ENCODE results near the gene ADCY2.

Gene ADCY2

DNA sequence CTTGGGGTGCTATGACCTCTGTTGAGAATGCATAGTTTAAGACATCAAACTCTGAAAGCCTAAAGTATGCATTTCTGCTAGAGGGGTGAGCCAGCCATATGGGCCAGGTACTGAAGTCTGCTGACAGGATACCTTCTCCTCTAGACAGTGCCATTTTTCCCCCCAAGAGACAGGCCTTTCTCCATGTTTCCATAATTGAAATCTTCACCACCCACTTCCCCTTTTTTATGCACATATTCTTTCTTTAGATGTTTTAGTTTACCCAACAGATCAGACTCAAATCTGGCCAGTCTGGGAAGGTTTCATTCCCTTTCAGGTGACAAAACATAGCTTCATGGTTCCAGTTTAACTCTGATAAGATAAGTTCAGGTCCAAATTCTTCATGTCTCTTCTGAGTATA, 212.8 kb downstream of the ADCY2 start (continued):
- TF ChIP-seq CSRNP3 (CRISPR knock-in tag; IDR thresholded peaks at IDR 0.05), result no peak
- no peak for TF ChIP-seq OSR1 (CRISPR knock-in tag; IDR thresholded peaks at IDR 0.05)
- TF ChIP-seq CREB5 (CRISPR knock-in tag; IDR thresholded peaks at IDR 0.05; ENCODE audit: low read depth), result no peak

DNA sequence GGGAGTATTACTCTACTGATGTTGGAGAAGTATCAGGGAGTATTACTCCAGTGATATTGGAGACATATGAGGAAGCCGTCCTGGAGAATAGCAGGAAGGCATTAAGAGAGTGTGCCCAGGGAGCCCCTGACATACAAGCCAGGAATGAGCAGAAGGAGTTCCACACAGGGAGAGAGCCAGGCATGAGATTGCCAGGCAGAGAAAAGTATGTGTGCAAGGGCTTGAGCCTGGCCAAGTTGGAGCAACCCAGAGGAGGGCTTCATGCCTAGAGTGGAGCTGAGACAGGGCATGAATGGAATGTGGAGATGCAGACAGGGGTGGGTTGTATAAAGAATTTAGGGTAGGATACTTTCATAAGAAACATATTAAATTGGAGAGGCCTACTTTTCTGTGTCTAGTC, 213.8 kb downstream of the ADCY2 start:
- ATAC-seq, result no peak
- TF ChIP-seq ZFP3 (CRISPR knock-in tag; IDR thresholded peaks at IDR 0.05), result no peak
- TF ChIP-seq OSR1 (CRISPR knock-in tag; IDR thresholded peaks at IDR 0.05), result no peak
- no peak for TF ChIP-seq TCF4 (CRISPR knock-in tag; IDR thresholded peaks at IDR 0.05; ENCODE audit: borderline replicate concordance)
- no peak for TF ChIP-seq ARNTL (CRISPR knock-in tag; IDR thresholded peaks at IDR 0.05; ENCODE audit: borderline replicate concordance, low read depth)

DNA sequence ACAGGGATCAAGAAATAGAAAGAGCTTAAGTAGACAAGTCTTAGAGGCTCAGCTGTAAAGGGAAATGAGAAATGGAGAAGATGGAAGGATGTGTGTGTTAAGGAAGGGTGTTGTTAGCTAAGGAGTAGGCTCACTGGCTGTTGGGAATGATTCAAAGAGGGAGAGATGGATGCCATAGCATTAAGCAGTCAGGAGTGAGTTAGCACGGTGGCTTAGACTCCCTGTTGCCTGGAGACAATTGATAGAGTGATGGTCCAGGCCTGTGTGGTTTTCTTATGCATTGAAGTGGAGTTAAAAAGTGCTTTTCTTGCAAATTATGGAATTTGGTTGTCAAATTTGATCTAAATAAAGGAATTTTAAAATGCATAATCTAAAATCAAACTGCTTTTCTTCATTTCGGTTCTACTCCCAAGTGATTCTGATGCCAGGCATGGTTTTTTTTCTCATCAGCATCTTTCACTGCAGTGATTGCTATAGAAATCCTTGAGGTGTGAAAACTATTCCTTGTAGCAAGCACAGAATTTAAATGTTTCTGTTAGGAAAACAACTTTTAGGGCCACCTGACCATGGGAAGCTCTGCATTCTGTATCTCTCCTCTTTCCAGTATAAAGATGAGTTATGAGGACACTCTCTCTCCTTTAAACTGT, 214.7 kb downstream of the ADCY2 start:
- TF ChIP-seq PPARA (CRISPR knock-in tag; IDR thresholded peaks at IDR 0.05; ENCODE audit: borderline replicate concordance) (no peak), ESRRG (CRISPR knock-in tag; IDR thresholded peaks at IDR 0.05) (no peak), ZFP3 (CRISPR knock-in tag; IDR thresholded peaks at IDR 0.05) (no peak), ZNF70 (CRISPR knock-in tag; IDR thresholded peaks at IDR 0.05) (no peak), CSRNP3 (CRISPR knock-in tag; IDR thresholded peaks at IDR 0.05) (no peak), CREB5 (CRISPR knock-in tag; IDR thresholded peaks at IDR 0.05; ENCODE audit: low read depth) (no peak), TSHZ2 (CRISPR knock-in tag; IDR thresholded peaks at IDR 0.05) (no peak), ZNF8 (CRISPR knock-in tag; IDR thresholded peaks at IDR 0.05) (no peak), GLIS3 (CRISPR knock-in tag; IDR thresholded peaks at IDR 0.05) (no peak), TCF4 (CRISPR knock-in tag; IDR thresholded peaks at IDR 0.05; ENCODE audit: borderline replicate concordance) (no peak), OSR1 (CRISPR knock-in tag; IDR thresholded peaks at IDR 0.05) (no peak), TOX (CRISPR knock-in tag; IDR thresholded peaks at IDR 0.05; ENCODE audit: borderline replicate concordance) (no peak), ZFP30 (CRISPR knock-in tag; IDR thresholded peaks at IDR 0.05) (no peak), ISL1 (CRISPR knock-in tag; IDR thresholded peaks at IDR 0.05) (no peak), ZNF565 (CRISPR knock-in tag; conservative IDR thresholded peaks at IDR 0.05; ENCODE audit: low read depth) (no peak)
- ATAC-seq, result no peak

- ATAC-seq, result no peak
- no peak for TF ChIP-seq ZFP30 (CRISPR knock-in tag; IDR thresholded peaks at IDR 0.05)
- no peak for TF ChIP-seq GLIS3 (CRISPR knock-in tag; IDR thresholded peaks at IDR 0.05)
- TF ChIP-seq CSDC2 (CRISPR knock-in tag; IDR thresholded peaks at IDR 0.05), result no peak
- TF ChIP-seq, protein P1, sequence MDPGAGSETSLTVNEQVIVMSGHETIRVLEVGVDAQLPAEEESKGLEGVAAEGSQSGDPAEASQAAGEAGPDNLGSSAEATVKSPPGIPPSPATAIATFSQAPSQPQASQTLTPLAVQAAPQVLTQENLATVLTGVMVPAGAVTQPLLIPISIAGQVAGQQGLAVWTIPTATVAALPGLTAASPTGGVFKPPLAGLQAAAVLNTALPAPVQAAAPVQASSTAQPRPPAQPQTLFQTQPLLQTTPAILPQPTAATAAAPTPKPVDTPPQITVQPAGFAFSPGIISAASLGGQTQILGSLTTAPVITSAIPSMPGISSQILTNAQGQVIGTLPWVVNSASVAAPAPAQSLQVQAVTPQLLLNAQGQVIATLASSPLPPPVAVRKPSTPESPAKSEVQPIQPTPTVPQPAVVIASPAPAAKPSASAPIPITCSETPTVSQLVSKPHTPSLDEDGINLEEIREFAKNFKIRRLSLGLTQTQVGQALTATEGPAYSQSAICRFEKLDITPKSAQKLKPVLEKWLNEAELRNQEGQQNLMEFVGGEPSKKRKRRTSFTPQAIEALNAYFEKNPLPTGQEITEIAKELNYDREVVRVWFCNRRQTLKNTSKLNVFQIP (CRISPR knock-in tag; IDR thresholded peaks at IDR 0.05; ENCODE audit: borderline replicate concordance, low read depth), result no peak
- no peak for TF ChIP-seq CREB5 (CRISPR knock-in tag; IDR thresholded peaks at IDR 0.05; ENCODE audit: low read depth)
- TF ChIP-seq TCF4 (CRISPR knock-in tag; IDR thresholded peaks at IDR 0.05; ENCODE audit: borderline replicate concordance), result no peak
- no peak for TF ChIP-seq TSHZ2 (CRISPR knock-in tag; IDR thresholded peaks at IDR 0.05)
- TF ChIP-seq CSRNP3 (CRISPR knock-in tag; IDR thresholded peaks at IDR 0.05), result no peak
Observed at GRCh38 chr5:7611518-7611917, 215.6 kb downstream of the ADCY2 start.

Measured in SK-N-SH treated with all-trans-retinoic acid at 6 μM for 48 hours (cell line).